ENCODE data around the gene RSRP1.

The RSRP1 gene

GRCh38 chr1:25194054-25194453, 53.2 kb downstream of the RSRP1 start:
- no peak for DNase-seq (ENCODE audit: extremely low read depth in 1 of 2, low read depth in 1 of 2)

- DNase-seq (ENCODE audit: extremely low read depth in 1 of 2, low read depth in 1 of 2), result no peak
These were observed 54.0 kb downstream of the RSRP1 start for GRCh38 chr1:25193229-25193628.

Data from activated CD8-positive, alpha-beta memory T cell treated with anti-CD3 and anti-CD28 coated beads for 1 hour (primary cell).